Measurements from ENCODE around the gene SKOR1.

DNA sequence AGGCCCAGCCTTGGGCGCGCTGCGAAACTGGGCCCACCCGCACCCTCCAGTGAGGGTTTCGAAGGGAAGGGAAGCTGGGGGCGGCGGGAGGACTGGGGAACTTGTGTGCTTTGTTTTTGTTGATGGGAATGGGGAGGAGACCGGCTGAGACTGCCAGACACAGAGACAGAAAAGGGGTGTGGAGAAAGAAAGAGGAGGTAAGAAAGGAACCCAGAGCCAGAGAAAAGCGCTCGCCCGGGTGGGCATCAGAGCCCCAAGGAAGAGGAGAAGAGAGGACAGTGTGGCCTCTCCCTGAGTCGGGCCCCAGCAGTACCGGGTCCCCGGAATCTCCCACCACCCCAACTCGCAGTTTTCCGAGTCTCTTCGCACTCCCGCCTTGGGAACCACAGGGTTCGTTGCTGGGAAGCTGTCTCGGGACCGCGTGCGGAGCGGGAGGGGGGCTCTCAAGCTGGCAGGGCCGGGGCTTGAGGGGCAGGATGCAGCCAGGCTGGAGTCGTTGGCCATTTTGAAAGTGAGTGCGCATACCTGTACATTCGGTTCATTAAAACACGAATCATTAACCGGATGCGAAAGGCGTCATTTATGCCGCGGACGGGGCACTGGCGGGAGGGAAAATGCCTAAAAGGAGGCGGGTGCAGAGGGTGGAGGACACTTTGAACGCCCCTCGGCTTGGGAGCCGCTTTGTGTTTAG lies 3.1 kb downstream of the SKOR1 start:
- TF ChIP-seq, protein P1, sequence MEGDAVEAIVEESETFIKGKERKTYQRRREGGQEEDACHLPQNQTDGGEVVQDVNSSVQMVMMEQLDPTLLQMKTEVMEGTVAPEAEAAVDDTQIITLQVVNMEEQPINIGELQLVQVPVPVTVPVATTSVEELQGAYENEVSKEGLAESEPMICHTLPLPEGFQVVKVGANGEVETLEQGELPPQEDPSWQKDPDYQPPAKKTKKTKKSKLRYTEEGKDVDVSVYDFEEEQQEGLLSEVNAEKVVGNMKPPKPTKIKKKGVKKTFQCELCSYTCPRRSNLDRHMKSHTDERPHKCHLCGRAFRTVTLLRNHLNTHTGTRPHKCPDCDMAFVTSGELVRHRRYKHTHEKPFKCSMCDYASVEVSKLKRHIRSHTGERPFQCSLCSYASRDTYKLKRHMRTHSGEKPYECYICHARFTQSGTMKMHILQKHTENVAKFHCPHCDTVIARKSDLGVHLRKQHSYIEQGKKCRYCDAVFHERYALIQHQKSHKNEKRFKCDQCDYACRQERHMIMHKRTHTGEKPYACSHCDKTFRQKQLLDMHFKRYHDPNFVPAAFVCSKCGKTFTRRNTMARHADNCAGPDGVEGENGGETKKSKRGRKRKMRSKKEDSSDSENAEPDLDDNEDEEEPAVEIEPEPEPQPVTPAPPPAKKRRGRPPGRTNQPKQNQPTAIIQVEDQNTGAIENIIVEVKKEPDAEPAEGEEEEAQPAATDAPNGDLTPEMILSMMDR (IDR thresholded peaks at IDR 0.05) = no peak
- no peak for TF ChIP-seq POLR2A (IDR thresholded peaks at IDR 0.05)
